Stimulated activated naive B cell treated with anti-CD40 and anti-IgM and Interleukin-4, amounts not matched to agents 10 μg/mL and 1 μg/mL and 100 μg/mL, for 72 hours (primary cell): ENCODE measurements around the gene SCFD2.

Source experiments
- ATAC-seq, 2 donors: fragments of 150-1000 bp; cut with Tn5 transposase; replicated peaks; 2 replicates each; pipeline ENCODE4 v1.10.0; 2021; ENCODE audit warnings: moderate library complexity in 1 of 2
- DNase-seq: peaks from one replicate; pipeline ENCODE4 v3.0.0; 2021
- H3K27ac Mint-ChIP-seq: one replicate; pipeline ENCODE4 v1.8.0; 2022; ENCODE audit warnings: mild to moderate bottlenecking, mixed read lengths
- H3K27me3 Mint-ChIP-seq, 2 donors: one replicate each; pipeline ENCODE4 v1.8.0; 2022; ENCODE audit warnings: mixed read lengths in 2 of 2
- H3K36me3 Mint-ChIP-seq, 2 donors: one replicate each; pipeline ENCODE4 v1.8.0; 2022; ENCODE audit warnings: mixed read lengths in 2 of 2, mild to moderate bottlenecking in 1 of 2
- H3K4me1 Mint-ChIP-seq, 2 donors: one replicate each; pipeline ENCODE4 v1.8.0; 2022; ENCODE audit warnings: mixed read lengths in 2 of 2, mild to moderate bottlenecking in 1 of 2
- H3K4me3 Mint-ChIP-seq, 2 donors: one replicate each; pipeline ENCODE4 v1.8.0; 2022; ENCODE audit warnings: mild to moderate bottlenecking in 2 of 2, mixed read lengths in 2 of 2, moderate library complexity in 1 of 2
- H3K9me3 Mint-ChIP-seq, 2 donors: one replicate each; pipeline ENCODE4 v1.8.0; 2022; ENCODE audit warnings: mixed read lengths in 2 of 2, mild to moderate bottlenecking in 1 of 2

Gene SCFD2

DNA sequence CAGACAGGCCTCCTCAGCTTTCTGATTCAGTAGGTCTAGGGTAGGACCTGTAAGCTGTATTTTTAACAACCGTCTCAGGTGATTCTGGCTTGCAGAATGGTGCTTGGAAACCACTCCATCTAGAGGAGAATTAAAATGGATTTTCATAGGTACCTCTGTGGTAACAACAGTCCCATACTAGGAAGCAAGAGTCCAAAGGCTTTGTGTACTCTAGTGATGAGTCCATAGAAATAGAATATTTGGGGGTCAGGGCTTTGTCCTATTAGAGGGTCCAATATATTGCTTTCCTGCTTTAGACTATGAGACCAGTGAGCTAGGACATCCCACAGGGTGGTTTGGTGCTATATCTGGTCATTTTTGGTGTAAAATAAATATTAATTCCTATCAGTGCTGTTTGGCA is 242.0 kb downstream of the SCFD2 start:
- H3K27me3 Mint-ChIP-seq = no peaks in the 10 kb centered on the region
- no peak for DNase-seq
- H3K4me3 Mint-ChIP-seq = no peak overlapping the region
- no peaks in the 10 kb centered on the region for H3K4me1 Mint-ChIP-seq
- no peak overlapping the region for H3K27ac Mint-ChIP-seq
- no peaks in the 10 kb centered on the region for H3K9me3 Mint-ChIP-seq
- no peak for ATAC-seq
- H3K36me3 Mint-ChIP-seq = peaks cover 3 to 29% of the 10 kb centered on the region in 2 donors

DNA sequence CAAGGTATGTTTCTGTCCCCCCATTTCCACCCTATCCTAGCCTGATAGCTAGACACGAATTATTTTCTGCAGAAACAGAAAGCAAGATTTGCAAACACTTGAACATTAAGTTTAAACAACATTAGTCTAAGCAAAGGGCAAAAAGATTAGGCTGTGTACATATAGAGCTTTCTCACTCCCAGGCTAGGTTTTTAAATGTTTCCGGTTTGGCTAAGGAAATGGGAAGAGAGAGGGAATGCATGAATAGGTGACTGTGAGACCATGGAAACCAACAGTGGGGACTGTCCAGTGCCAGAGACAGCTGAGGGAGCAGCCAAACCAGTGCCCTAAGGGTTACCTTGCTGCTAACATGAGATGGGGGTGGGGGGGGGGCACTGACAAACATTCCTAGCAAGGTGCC is 242.7 kb downstream of the SCFD2 start:
- Mint-ChIP-seq H3K36me3 (peaks cover 6 to 29% of the 10 kb centered on the region in 2 donors), H3K27ac (no peak overlapping the region), H3K9me3 (no peaks in the 10 kb centered on the region), H3K4me3 (no peak overlapping the region), H3K27me3 (no peaks in the 10 kb centered on the region), H3K4me1 (no peaks in the 10 kb centered on the region)
- ATAC-seq (no peak), DNase-seq (no peak)

DNA sequence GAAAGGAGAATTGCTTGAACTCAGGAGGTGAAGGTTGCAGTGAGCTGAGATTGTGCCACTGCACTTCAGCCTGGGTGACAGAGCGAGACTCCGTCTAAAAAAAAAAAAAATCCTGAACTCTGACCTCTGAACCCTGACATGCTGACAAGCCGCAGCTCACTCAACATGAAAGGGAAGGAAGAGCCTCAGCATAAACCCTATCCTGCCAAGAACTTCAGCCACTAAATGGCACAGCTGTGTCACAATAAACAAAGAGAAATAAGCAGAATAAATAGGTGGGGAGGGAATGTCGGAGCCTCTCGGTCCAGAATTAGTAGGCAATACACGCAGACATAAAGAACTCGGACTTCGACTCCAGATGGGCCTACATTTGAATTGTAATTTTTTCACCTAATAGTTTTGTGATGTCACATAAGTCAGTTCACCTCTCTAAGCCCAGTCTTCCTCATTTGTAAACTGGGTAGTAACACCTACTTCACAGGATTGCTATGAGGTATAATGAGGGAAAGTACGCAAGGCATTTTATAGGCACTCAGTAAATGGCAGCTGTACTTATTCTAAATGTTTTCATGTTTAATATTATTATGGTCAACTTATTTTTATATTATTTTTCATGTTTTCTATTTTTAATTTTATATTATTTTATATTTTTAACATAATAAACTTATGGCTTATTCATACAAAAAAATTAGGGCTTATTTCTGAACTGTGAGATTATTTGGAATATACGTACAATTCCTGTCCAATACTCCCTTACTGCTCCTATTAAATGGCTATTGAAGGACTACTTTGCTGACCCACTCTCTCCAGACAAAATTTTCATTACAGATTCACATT is 243.4 kb downstream of the SCFD2 start:
- Mint-ChIP-seq H3K4me1 (peaks cover under 1 to 2% of the 10 kb centered on the region in 2 donors), H3K27ac (no peak overlapping the region), H3K36me3 (peaks cover 6 to 28% of the 10 kb centered on the region in 2 donors), H3K4me3 (no peak overlapping the region), H3K27me3 (no peaks in the 10 kb centered on the region), H3K9me3 (no peaks in the 10 kb centered on the region)
- DNase-seq (no peak), ATAC-seq (no peak)

DNA sequence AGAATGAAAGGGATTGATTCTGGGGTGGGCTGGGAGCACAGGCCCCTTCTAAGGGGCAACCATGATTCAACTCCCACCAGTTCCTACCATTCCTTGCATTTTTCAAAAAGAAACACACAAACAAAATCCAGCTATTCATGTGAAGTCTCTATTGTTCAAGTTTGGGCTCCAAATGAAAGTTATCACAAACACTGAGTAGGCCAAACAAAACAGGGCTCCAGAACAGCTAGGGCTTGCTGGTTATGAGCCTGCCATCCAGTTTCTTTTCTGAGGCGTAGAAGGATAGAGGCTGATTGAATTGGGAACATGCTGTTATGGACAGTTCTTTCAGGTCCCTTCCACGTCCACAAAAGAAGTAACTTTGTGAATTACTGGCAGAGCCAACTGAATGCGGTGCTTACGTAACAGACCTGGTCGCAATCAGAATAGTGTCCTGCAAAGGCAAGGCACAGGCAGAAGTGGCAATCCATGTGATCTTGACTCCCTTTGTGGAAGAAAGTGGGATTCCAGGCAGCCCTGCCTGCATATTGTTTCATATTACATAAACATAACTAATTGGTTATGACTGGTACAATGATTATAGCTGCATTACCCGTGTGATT is 244.5 kb downstream of the SCFD2 start:
- Mint-ChIP-seq H3K4me1 (peaks cover 2 to 10% of the 10 kb centered on the region in 2 donors), H3K9me3 (no peaks in the 10 kb centered on the region), H3K27ac (no peak overlapping the region), H3K27me3 (no peaks in the 10 kb centered on the region), H3K36me3 (peaks cover 3 to 20% of the 10 kb centered on the region in 2 donors), H3K4me3 (no peak overlapping the region)
- DNase-seq = no peak
- ATAC-seq = no peak

DNA sequence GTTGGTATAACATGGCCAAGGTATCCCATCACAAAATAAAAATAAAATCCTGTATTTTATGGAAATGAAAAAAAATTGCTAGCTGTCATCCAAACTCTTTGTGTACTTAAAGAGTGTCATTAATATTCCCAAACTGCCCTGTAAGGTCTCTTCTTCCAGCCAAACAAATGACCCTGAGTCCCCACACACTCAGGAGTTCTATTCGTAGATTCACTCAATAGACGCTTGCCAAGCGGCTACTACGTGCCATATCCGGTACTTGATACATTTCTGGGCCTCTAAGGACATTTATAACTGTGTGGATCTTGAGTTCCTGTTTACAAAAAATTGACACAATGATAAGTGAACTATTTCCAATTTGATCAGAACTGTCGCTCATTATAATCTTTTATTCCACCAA is 245.1 kb downstream of the SCFD2 start:
- Mint-ChIP-seq H3K27me3 (no peaks in the 10 kb centered on the region), H3K36me3 (peaks cover 6 to 16% of the 10 kb centered on the region in 2 donors), H3K9me3 (no peaks in the 10 kb centered on the region), H3K27ac (no peak overlapping the region), H3K4me3 (no peak overlapping the region), H3K4me1 (peaks cover 2 to 10% of the 10 kb centered on the region in 2 donors)
- ATAC-seq (no peak), DNase-seq (no peak)

DNA sequence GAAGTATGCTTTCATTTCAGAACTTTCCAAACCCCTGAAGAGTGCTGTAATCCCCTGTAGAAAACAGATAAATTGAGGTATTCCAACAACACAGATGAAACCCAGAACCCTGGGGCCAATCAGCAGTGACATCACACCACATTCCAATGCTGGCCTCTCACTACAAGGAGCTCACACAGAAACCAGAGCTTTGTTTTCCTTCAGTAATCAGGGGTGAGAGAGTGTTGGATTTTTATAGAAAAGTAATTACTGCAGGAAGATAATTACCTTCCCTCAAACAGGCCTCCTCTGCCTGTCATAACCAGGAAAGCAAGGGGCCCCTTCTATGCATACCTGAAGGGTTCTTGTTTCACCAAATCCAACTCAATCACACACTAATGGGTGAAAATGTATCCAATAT is 246.2 kb downstream of the SCFD2 start:
- peaks cover 0 to 3% of the 10 kb centered on the region in 2 donors for H3K9me3 Mint-ChIP-seq
- H3K4me1 Mint-ChIP-seq = peaks cover 2 to 10% of the 10 kb centered on the region in 2 donors
- DNase-seq (no peak), ATAC-seq (no peak)
- H3K27ac Mint-ChIP-seq = no peak overlapping the region
- no peaks in the 10 kb centered on the region for H3K27me3 Mint-ChIP-seq
- peaks cover 11 to 17% of the 10 kb centered on the region in 2 donors for H3K36me3 Mint-ChIP-seq
- no peak overlapping the region for H3K4me3 Mint-ChIP-seq

DNA sequence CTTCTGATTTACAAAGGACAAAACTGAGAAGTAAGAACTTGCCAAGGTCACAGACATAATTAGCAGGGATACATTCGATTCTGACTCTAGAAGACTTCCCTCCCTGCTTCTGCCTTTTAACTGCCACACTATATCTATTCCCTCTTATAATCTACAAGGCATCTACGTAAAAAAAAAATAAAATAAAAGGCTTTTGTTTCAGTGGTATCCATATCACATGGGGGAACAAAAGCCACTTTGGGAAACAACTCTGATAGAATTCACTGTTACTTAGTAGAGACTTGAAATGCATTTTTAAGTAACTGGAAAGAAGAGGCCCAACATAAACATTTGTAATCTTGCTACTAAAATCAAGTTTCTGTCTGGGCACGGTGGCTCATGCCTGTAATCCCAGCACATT is 247.2 kb downstream of the SCFD2 start:
- no peaks in the 10 kb centered on the region for H3K27me3 Mint-ChIP-seq
- ATAC-seq = no peak
- no peak for DNase-seq
- H3K9me3 Mint-ChIP-seq = peaks cover 0 to 3% of the 10 kb centered on the region in 2 donors
- peak overlapping the region; percentile 65 for H3K27ac Mint-ChIP-seq
- peaks cover 14 to 21% of the 10 kb centered on the region in 2 donors for H3K36me3 Mint-ChIP-seq
- H3K4me3 Mint-ChIP-seq = no peak overlapping the region
- peaks cover 2 to 10% of the 10 kb centered on the region in 2 donors for H3K4me1 Mint-ChIP-seq

DNA sequence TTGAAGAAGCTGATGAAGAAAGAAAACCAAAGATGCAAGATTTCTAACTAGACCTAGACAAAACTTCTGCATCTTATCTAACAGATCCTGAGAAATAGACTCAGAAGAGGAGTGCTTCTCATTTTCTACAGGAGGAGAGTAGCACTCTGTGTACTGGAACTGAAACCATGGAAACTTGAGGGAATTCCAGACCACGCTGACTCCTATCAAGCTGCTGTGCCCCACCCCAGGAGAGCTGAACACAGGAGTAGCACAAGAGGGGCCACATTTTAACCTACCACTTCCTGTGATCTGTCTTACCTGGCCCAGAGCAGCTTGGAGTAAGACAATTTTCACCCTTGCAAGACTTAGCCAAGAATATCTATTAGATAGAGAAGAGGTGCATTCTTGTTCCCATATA is 248.9 kb downstream of the SCFD2 start:
- no peak for ATAC-seq
- Mint-ChIP-seq H3K36me3 (peaks cover 14 to 25% of the 10 kb centered on the region in 2 donors), H3K9me3 (peaks cover 3 to 4% of the 10 kb centered on the region in 2 donors), H3K4me3 (no peak overlapping the region), H3K27ac (no peak overlapping the region), H3K4me1 (peaks cover 2 to 10% of the 10 kb centered on the region in 2 donors), H3K27me3 (no peaks in the 10 kb centered on the region)
- no peak for DNase-seq

DNA sequence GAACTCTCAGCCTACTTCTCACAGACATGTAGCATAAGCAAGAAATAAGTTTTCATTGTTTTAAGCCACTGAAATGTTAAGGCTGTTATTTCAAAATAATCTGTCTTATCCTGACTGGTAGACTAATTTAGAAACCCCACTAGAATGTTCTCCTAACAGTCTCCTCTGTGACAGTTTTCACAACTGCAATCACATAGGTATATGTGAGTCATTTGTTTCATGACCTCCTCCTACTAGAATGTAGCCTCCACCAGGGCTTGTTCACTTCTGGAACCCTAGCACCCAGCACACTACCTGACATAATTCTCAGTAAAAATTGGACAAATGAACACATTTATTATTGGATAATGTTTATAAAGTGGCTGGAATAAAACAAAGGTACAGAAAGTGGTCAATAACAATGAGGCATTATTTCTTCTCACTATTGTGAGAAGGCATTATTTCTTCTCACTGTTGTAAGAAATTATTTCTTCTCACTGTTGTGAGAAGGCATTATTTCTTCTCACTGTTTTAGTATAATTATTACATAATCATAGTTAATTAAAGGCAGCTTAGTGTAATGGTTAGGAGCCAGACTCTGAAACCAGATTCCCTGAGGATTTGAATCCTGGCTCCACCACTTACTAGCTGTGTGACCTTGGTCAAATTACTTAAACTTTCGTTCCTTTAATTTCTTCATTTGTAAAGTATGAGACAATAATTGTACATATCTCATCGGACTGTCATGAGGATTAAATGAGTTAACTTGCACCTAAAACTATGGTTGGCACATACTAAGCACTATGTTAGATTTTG is 252.2 kb downstream of the SCFD2 start:
- peaks cover 7 to 14% of the 10 kb centered on the region in 2 donors for H3K9me3 Mint-ChIP-seq
- H3K27ac Mint-ChIP-seq = no peak overlapping the region
- no peak overlapping the region for H3K4me3 Mint-ChIP-seq
- DNase-seq (no peak), ATAC-seq (peak in 1 of 2 donors; percentile 52)
- peaks cover 5 to 20% of the 10 kb centered on the region in 2 donors for H3K4me1 Mint-ChIP-seq
- no peaks in the 10 kb centered on the region for H3K27me3 Mint-ChIP-seq
- peaks cover 34 to 49% of the 10 kb centered on the region in 2 donors for H3K36me3 Mint-ChIP-seq

DNA sequence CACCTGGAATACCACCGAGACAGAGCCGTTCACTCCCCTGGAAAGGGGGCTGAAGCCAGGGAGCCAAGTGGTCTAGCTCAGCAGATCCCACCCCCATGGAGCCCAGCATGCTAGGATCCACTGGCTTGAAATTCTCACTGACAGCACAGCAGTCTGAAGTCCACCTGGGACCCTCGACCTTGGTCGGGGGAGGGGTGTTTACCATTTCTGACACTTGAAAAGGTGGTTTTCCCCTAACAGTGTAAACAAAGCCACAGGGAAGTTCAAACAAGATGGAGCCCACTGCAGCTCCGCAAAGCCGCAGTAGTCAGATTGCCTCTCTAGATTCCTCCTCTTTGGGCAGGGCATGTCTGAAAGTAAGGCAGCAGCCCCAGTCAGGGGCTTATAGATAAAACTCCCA is 260.5 kb downstream of the SCFD2 start:
- peaks cover 11 to 27% of the 10 kb centered on the region in 2 donors for H3K9me3 Mint-ChIP-seq
- H3K27ac Mint-ChIP-seq = no peak overlapping the region
- peaks cover 14 to 26% of the 10 kb centered on the region in 2 donors for H3K4me1 Mint-ChIP-seq
- ATAC-seq (no peak), DNase-seq (no peak)
- H3K27me3 Mint-ChIP-seq = no peaks in the 10 kb centered on the region
- no peak overlapping the region for H3K4me3 Mint-ChIP-seq
- peaks cover 42 to 65% of the 10 kb centered on the region in 2 donors for H3K36me3 Mint-ChIP-seq

DNA sequence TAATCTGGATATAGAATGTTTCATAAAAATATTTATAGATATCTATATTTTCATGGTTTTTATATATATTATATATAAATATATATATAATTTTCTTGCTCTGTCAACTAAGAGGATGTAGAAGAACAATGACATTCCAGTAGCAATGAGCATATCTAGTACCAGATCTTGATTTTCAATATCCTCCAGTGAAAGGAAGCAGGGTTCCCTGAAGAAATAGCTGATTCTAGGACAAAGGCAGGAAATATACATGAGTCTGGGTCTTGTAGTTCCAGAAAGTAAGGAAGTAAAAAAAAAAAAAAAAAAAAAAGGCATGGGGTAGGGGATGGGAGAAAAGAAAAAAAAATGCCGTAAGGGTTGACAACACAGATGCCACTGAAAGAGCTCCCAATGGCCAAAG is 262.4 kb downstream of the SCFD2 start:
- no peak overlapping the region for H3K4me3 Mint-ChIP-seq
- DNase-seq (no peak), ATAC-seq (no peak)
- H3K4me1 Mint-ChIP-seq = peaks cover 11 to 15% of the 10 kb centered on the region in 2 donors
- no peak overlapping the region for H3K27ac Mint-ChIP-seq
- peaks cover 34 to 57% of the 10 kb centered on the region in 2 donors for H3K36me3 Mint-ChIP-seq
- no peaks in the 10 kb centered on the region for H3K27me3 Mint-ChIP-seq
- peaks cover 15 to 21% of the 10 kb centered on the region in 2 donors for H3K9me3 Mint-ChIP-seq

DNA sequence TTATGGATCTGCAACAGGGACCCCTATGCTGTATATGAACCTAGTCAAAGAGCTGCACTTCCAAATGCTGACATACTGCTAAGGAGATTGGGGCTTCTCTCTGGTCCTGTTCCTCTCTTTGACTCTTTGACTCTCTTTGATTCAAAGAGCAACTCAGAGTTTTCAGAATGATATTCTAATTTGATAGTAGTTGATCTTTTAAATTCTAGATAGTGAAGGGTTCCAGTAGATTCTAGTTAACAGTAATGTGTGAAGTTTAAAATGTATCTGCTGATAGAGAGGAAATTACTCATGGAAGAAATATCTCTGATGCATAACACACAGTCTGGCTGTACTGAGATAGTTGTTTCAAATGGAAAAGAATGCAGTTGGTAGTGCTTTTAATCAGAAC is 264.7 kb downstream of the SCFD2 start:
- H3K36me3 Mint-ChIP-seq = peaks cover 20 to 47% of the 10 kb centered on the region in 2 donors
- no peak overlapping the region for H3K4me3 Mint-ChIP-seq

DNA sequence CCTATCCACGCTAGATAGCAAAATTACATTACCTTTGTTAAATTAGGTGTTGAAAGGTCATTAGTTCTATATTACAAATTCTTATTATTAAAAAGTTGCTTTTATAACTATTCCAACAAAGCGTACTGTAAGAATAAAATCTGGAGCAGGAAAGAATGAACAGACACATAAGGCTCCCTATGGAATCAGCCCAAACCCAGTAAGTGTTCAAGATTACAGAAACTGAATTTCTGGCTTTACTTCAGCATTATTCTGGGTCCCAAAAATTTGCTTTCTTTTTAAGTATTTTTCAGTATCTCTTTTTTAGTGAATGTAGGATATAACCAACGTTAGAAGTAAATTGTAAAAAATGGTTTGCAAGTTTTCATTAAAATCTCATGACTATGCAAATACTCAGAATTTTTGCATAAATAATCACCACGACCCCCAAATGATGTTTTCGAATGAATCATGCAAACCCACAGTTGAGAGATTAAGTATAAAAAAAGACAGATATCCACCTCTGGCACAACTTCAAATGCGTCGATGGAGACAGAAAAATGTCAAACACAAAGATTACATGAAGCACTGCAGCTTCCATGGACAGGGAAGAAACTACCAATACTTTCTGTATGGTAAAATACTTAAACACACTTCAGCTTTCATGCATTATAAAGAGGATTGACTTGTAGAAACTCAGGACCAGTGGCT is 265.2 kb downstream of the SCFD2 start:
- no peak overlapping the region for H3K27ac Mint-ChIP-seq
- peaks cover 20 to 47% of the 10 kb centered on the region in 2 donors for H3K36me3 Mint-ChIP-seq
- DNase-seq (no peak), ATAC-seq (no peak)
- H3K4me1 Mint-ChIP-seq = peaks cover 6 to 12% of the 10 kb centered on the region in 2 donors
- H3K9me3 Mint-ChIP-seq = peaks cover 5 to 8% of the 10 kb centered on the region in 2 donors
- H3K27me3 Mint-ChIP-seq = no peaks in the 10 kb centered on the region
- no peak overlapping the region for H3K4me3 Mint-ChIP-seq

More for the DNA sequence above, 264.7 kb downstream of the SCFD2 start:
- ATAC-seq (no peak), DNase-seq (no peak)
- peaks cover 6 to 12% of the 10 kb centered on the region in 2 donors for H3K4me1 Mint-ChIP-seq
- H3K27ac Mint-ChIP-seq = no peak overlapping the region
- H3K27me3 Mint-ChIP-seq = no peaks in the 10 kb centered on the region
- peaks cover 5 to 8% of the 10 kb centered on the region in 2 donors for H3K9me3 Mint-ChIP-seq

DNA sequence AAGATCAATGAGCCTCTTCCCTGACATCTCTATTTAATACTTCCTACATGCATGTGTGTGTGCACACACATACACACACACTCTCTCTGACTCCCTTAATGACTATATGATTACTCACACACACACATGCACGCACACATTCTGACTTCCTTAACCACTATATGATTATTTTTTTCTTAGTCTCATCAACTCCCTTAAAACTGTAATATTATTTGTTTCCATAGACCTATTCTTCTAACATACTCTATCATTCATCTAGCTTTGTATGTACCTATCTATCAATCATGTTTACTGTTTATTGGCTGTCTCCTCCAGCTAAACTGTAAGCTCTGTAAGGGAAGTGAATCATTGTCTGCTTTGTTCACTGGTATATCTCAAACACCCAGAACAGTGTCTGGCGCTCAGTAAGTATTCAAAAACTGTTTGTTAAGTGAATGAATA is 267.2 kb downstream of the SCFD2 start:
- H3K36me3 Mint-ChIP-seq = peaks cover 22 to 47% of the 10 kb centered on the region in 2 donors
- DNase-seq (no peak), ATAC-seq (no peak)
- peaks cover 12 to 14% of the 10 kb centered on the region in 2 donors for H3K9me3 Mint-ChIP-seq
- H3K4me1 Mint-ChIP-seq = peaks cover 6 to 12% of the 10 kb centered on the region in 2 donors
- H3K27ac Mint-ChIP-seq = no peak overlapping the region
- no peak overlapping the region for H3K4me3 Mint-ChIP-seq
- no peaks in the 10 kb centered on the region for H3K27me3 Mint-ChIP-seq
